Neural progenitor cell (in vitro differentiated cells): Measurements from ENCODE around the gene CACNA1D. TPM values are rescaled to one million over a fixed set of nuclear protein-coding genes. Genes with fewer than 3 reads are reported as not detected.

Experiments used
- DNase-seq: peaks from one replicate; pipeline ENCODE4 v3.0.0-alpha.2; 2016; ENCODE audit warnings: low spot score
- H2AFZ ChIP-seq: fragments of 200-600 bp; sonication (generic); replicated peaks from 2 replicates; pipeline ENCODE4 v1.6.1; 2016; ENCODE audit warnings: antibody characterized with exemption
- H3F3A ChIP-seq: fragments of 200-600 bp; sonication (generic); 2 replicates; pipeline ENCODE4 v1.6.1; 2016; ENCODE audit warnings: antibody characterized with exemption, low read depth
- H3K27ac ChIP-seq: fragments of 200-600 bp; sonication (generic); 2 replicates; pipeline ENCODE4 v1.5.1; 2016; ENCODE audit warnings: mild to moderate bottlenecking
- H3K27me3 ChIP-seq: fragments of 200-600 bp; sonication (generic); 2 replicates; pipeline ENCODE4 v1.6.1; 2016; ENCODE audit warnings: mild to moderate bottlenecking, moderate library complexity
- H3K36me3 ChIP-seq: fragments of 200-600 bp; sonication (generic); 2 replicates; pipeline ENCODE4 v1.5.1; 2016
- H3K4me1 ChIP-seq: fragments of 200-600 bp; sonication (generic); 2 replicates; pipeline ENCODE4 v1.6.1; 2016; ENCODE audit warnings: mixed run types
- H3K4me2 ChIP-seq: fragments of 200-600 bp; sonication (generic); 2 replicates; pipeline ENCODE4 v1.6.1; 2016
- H3K4me3 ChIP-seq: fragments of 200-600 bp; sonication (generic); 2 replicates; pipeline ENCODE4 v1.5.1; 2016
- H3K79me2 ChIP-seq: fragments of 200-600 bp; sonication (generic); 2 replicates; pipeline ENCODE4 v1.6.1; 2016; ENCODE audit warnings: low read depth
- H3K9ac ChIP-seq: fragments of 200-600 bp; sonication (generic); 2 replicates; pipeline ENCODE4 v1.6.1; 2016
- H3K9me3 ChIP-seq: fragments of 200-600 bp; sonication (generic); 2 replicates; pipeline ENCODE4 v1.5.1; 2016; ENCODE audit warnings: low read depth
- H4K20me1 ChIP-seq: fragments of 200-600 bp; sonication (generic); 2 replicates; pipeline ENCODE4 v1.6.1; 2016; ENCODE audit warnings: low read depth
- H3K27ac Mint-ChIP-seq: 3 replicates; pipeline ENCODE4 v1.8.0; 2021; ENCODE audit warnings: mixed read lengths
- H3K27me3 Mint-ChIP-seq: 2 replicates; pipeline ENCODE4 v1.8.0; 2022; ENCODE audit warnings: low read depth, mild to moderate bottlenecking, inconsistent platforms, moderate library complexity, mixed read lengths; ENCODE audit not compliant: insufficient read depth
- H3K36me3 Mint-ChIP-seq: 3 replicates; pipeline ENCODE4 v1.8.0; 2021; ENCODE audit warnings: mixed read lengths
- H3K4me1 Mint-ChIP-seq: 3 replicates; pipeline ENCODE4 v1.8.0; 2021; ENCODE audit warnings: mixed read lengths
- H3K4me3 Mint-ChIP-seq: 3 replicates; pipeline ENCODE4 v1.8.0; 2021; ENCODE audit warnings: mild to moderate bottlenecking, moderate library complexity, mixed read lengths
- H3K9me3 Mint-ChIP-seq: 3 replicates; pipeline ENCODE4 v1.8.0; 2020; ENCODE audit warnings: mixed read lengths
- CTCF ChIP-seq: fragments of 200-600 bp; sonication (generic); IDR thresholded peaks from 2 replicates; pipeline ENCODE4 v1.5.1; 2017; ENCODE audit warnings: antibody characterized with exemption, mild to moderate bottlenecking
- EZH2 ChIP-seq: fragments of 200-600 bp; sonication (generic); IDR thresholded peaks from 2 replicates; pipeline ENCODE4 v1.6.1; 2017; ENCODE audit warnings: antibody characterized with exemption, mild to moderate bottlenecking, moderate library complexity
- EZH2phosphoT487 ChIP-seq: fragments of 200-600 bp; sonication (generic); IDR thresholded peaks from 2 replicates; pipeline ENCODE4 v1.6.1; 2017; ENCODE audit warnings: antibody characterized with exemption
- total RNA-seq: library from RNA; depleted of rRNA; stranded (reverse); fragments of >200 nt; gene quantifications from 2 replicates; pipeline ENCODE4 v1.2.3, GENCODE V29; 2015; ENCODE audit warnings: low replicate concordance

Gene CACNA1D
- total RNA-seq, 1 donor from 2014 or later: 4.7 TPM

DNA sequence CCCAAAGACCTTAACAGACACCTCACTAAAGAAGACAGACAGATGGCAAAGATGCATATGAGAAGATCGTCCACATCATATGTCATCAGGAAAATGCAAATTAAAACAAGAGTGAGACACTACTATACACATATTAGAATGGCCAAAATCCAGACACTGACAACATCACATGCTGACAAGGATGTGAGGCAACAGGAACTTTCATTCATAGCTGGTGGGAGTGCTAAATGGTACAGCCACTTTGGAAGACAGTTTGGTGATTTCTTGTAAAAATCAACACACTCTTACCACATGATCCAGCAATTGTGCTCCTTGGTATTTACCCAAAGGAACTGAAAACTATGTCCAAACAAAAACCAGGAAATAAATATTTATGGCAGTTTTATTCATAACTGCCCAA is 334.2 kb downstream of the CACNA1D start:
- H3F3A ChIP-seq: no peaks in the 10 kb centered on the region
- H3K27me3 ChIP-seq: no peaks in the 10 kb centered on the region
- no peaks in the 10 kb centered on the region for H3K36me3 ChIP-seq
- no peaks in the 10 kb centered on the region for H3K9me3 ChIP-seq
- Mint-ChIP-seq H3K27ac (no peak overlapping the region), H3K27me3 (peaks cover 3% of the 10 kb centered on the region), H3K4me3 (no peak overlapping the region), H3K9me3 (no peaks in the 10 kb centered on the region), H3K4me1 (peaks cover 6% of the 10 kb centered on the region), H3K36me3 (peaks cover 3% of the 10 kb centered on the region)
- no peak for DNase-seq
- no peak overlapping the region for H3K4me3 ChIP-seq
- H2AFZ ChIP-seq: no peak overlapping the region
- TF ChIP-seq EZH2phosphoT487 (no peak), CTCF (no peak), EZH2 (no peak)
- no peak overlapping the region for H3K27ac ChIP-seq
- H3K4me1 ChIP-seq: no peaks in the 10 kb centered on the region
- H4K20me1 ChIP-seq: peaks cover 4% of the 10 kb centered on the region
- no peak overlapping the region for H3K4me2 ChIP-seq
- H3K9ac ChIP-seq: no peak overlapping the region
- no peaks in the 10 kb centered on the region for H3K79me2 ChIP-seq

DNA sequence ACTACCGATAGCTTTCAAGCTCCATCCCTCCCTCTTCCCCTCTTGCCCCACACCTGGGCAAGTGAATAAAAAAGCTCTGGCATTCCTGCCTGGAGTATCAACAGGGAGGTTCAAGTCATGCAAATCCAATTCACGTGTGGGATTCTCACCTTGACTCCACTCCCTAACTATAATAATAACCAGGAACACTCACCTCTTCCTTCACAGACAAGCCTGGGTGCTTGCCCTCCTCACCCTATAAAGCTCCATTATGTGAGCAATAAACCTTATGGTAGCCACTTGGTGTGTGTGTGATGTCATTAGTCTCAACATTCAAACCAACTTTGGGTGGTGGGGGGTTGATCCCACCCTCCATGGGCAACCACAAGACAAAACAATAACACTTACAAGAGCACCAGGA is 335.2 kb downstream of the CACNA1D start:
- H3K27me3 ChIP-seq: no peaks in the 10 kb centered on the region
- H3K27ac ChIP-seq: no peak overlapping the region
- no peaks in the 10 kb centered on the region for H3K79me2 ChIP-seq
- H3F3A ChIP-seq: no peaks in the 10 kb centered on the region
- no peaks in the 10 kb centered on the region for H3K4me1 Mint-ChIP-seq
- DNase-seq: no peak
- H3K4me3 Mint-ChIP-seq: no peak overlapping the region
- no peaks in the 10 kb centered on the region for H3K36me3 ChIP-seq
- peaks cover 3% of the 10 kb centered on the region for H3K36me3 Mint-ChIP-seq
- no peak overlapping the region for H2AFZ ChIP-seq
- H3K9ac ChIP-seq: no peak overlapping the region
- H3K9me3 Mint-ChIP-seq: no peaks in the 10 kb centered on the region
- TF ChIP-seq EZH2 (no peak), CTCF (no peak), EZH2phosphoT487 (no peak)
- H3K4me1 ChIP-seq: no peaks in the 10 kb centered on the region
- H3K4me3 ChIP-seq: no peak overlapping the region
- H4K20me1 ChIP-seq: peaks cover 4% of the 10 kb centered on the region
- H3K27ac Mint-ChIP-seq: no peak overlapping the region
- H3K9me3 ChIP-seq: no peaks in the 10 kb centered on the region
- H3K27me3 Mint-ChIP-seq: peaks cover 3% of the 10 kb centered on the region
- no peak overlapping the region for H3K4me2 ChIP-seq

DNA sequence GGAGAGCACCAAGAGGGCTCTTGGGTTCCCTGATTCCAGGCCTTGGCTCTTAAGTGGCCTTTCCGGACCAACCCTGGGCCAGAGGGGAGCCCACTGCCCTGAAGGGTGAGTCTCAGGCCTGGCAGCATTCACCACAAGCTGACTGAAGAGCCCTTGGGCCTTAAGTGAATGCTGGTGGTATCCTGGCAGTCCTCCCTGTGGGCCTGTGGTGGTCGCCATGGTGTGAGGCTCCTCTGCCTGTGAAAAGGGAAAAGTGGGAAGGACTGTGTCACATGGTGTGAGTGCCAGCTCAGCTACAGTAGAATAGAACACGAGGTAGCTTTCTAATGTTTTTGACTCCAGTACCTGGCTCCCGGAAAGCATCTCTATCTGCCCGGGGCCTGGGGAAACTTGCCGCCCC is 336.5 kb downstream of the CACNA1D start:
- Histone ChIP-seq H3K9ac (no peak overlapping the region), H3K36me3 (no peaks in the 10 kb centered on the region), H3K27me3 (no peaks in the 10 kb centered on the region), H3K79me2 (no peaks in the 10 kb centered on the region), H3K4me1 (no peaks in the 10 kb centered on the region), H2AFZ (no peak overlapping the region), H3F3A (no peaks in the 10 kb centered on the region), H3K27ac (no peak overlapping the region), H3K4me3 (no peak overlapping the region), H3K4me2 (no peak overlapping the region), H3K9me3 (no peaks in the 10 kb centered on the region), H4K20me1 (peaks cover 4% of the 10 kb centered on the region)
- H3K9me3 Mint-ChIP-seq: no peaks in the 10 kb centered on the region
- H3K4me3 Mint-ChIP-seq: no peak overlapping the region
- TF ChIP-seq CTCF (no peak), EZH2phosphoT487 (no peak), EZH2 (no peak)
- peaks cover 6% of the 10 kb centered on the region for H3K27me3 Mint-ChIP-seq
- H3K36me3 Mint-ChIP-seq: peaks cover 3% of the 10 kb centered on the region
- no peak overlapping the region for H3K27ac Mint-ChIP-seq
- no peak for DNase-seq
- H3K4me1 Mint-ChIP-seq: no peaks in the 10 kb centered on the region
